D721Med (cell line): ENCODE data around the gene PBOV1.

Experiments
- DNase-seq: peaks from one replicate; pipeline ENCODE4 v3.0.0; 2011; ENCODE audit warnings: low spot score; ENCODE audit not compliant: insufficient read length
- FAIRE-seq: peaks from 2 replicates; lab custom pipeline; 2011; peaks lifted over from hg19 to GRCh38; lab: Jason Lieb, UNC
- TF ChIP-seq, protein P1 (sequence below): IDR thresholded peaks from 2 replicates; pipeline ENCODE4 v1.5.1; 2012; ENCODE audit warnings: mild to moderate bottlenecking, control low read depth; ENCODE audit not compliant: insufficient read depth; ENCODE audit errors: missing control alignments

The PBOV1 gene

GRCh38 chr6:138238368-138238767 lies 20.1 kb upstream of the PBOV1 start:
- TF ChIP-seq, protein P1, sequence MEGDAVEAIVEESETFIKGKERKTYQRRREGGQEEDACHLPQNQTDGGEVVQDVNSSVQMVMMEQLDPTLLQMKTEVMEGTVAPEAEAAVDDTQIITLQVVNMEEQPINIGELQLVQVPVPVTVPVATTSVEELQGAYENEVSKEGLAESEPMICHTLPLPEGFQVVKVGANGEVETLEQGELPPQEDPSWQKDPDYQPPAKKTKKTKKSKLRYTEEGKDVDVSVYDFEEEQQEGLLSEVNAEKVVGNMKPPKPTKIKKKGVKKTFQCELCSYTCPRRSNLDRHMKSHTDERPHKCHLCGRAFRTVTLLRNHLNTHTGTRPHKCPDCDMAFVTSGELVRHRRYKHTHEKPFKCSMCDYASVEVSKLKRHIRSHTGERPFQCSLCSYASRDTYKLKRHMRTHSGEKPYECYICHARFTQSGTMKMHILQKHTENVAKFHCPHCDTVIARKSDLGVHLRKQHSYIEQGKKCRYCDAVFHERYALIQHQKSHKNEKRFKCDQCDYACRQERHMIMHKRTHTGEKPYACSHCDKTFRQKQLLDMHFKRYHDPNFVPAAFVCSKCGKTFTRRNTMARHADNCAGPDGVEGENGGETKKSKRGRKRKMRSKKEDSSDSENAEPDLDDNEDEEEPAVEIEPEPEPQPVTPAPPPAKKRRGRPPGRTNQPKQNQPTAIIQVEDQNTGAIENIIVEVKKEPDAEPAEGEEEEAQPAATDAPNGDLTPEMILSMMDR = no peak
- DNase-seq (no peak), FAIRE-seq (no peak)

- FAIRE-seq (no peak), DNase-seq (no peak)
- TF ChIP-seq, protein P1 = no peak
These were observed 19.2 kb upstream of the PBOV1 start for GRCh38 chr6:138237463-138237862.

DNA sequence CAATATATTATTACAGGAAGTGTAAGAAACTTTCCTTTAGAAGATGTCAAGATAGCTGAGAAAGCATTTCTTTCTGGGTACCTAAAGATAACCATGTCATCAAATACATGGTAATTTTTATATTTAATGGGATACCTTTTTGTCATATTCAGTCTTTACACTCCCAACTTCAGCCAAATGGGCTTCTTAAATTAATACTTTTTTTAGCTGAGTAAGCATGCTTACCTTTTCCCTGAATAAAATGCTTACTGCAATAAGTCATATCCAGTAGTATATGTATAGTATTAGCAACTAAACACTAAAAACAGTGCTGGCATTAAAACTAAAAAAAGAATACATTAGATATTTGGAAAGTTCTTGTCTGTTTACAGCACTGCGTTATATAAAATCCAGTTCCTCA lies 17.4 kb upstream of the PBOV1 start:
- DNase-seq = no peak
- no peak for FAIRE-seq
- TF ChIP-seq, protein P1 = no peak

- TF ChIP-seq, protein P1 = no peak
- DNase-seq = no peak
- FAIRE-seq = no peak
These were observed 16.9 kb upstream of the PBOV1 start for GRCh38 chr6:138235205-138235604.

- FAIRE-seq (no peak), DNase-seq (no peak)
- TF ChIP-seq, protein P1 = no peak
These were observed 16.1 kb upstream of the PBOV1 start for GRCh38 chr6:138234363-138234762.

DNA sequence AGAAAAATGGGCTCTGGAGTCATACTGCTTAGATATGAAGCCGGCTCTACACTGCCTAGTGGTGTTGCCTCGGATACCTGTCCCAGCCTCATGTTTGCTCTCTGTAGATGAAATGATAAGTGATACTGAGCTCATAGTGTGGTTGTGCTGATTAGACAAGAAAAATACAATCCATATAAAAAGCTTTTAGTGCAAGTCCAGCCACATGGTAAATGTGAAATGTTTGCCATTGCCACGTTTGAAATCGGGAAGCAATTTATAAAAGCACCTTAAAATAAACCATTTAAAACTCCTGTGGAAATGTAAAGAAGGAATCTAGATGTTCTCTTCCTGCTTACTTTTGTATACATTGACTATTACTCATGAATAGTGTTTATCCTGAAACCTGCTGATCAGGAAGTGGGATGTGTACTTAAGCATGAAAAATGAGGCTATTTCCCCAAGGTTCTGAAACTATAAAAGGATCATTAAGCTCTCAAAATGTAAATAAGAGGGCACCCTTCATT lies 13.1 kb upstream of the PBOV1 start:
- TF ChIP-seq, protein P1 = no peak
- FAIRE-seq (no peak), DNase-seq (no peak)

DNA sequence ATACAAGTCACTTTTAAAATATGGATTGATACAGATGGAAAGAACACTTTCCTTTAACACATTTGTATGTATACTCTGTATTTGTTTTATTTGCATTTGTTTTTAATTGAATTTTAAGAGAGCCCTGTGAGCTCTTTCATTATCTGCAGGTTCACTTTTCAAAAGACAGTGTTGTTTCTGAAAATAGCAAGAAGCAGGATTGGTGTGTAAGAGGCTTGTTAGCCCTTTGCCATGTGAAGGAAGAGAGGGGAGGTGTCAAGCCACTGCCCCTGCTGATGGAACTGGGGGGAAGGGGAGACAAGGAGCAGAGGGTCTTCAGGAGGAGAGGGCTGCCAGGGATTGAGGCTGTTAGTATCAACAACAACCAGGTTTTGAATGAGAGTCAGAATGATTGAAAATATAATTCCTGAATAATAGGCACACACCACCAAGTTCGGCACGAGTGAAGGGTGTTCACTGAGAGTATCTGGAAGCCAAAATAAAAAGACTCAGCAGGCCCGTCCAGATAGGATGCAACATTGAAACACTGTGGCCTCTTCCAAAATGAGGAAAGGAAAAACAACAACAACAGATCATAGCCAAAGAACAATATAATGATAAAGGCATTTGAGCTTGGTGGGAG lies 12.6 kb upstream of the PBOV1 start:
- FAIRE-seq = no peak
- TF ChIP-seq, protein P1 = no peak
- no peak for DNase-seq
